GM12892 (cell line): ENCODE results near the gene CELF2.

Experiments used
- DNase-seq: peaks from one replicate; pipeline ENCODE4 v3.0.0; 2011; ENCODE audit not compliant: insufficient read length
- FAIRE-seq: peaks from 2 replicates; lab custom pipeline; 2011; peaks lifted over from hg19 to GRCh38; lab: Jason Lieb, UNC
- POLR2A ChIP-seq: IDR thresholded peaks from 2 replicates; pipeline ENCODE4 v1.6.1; 2011; ENCODE audit warnings: low read depth, low read length, control low read depth
- POLR2AphosphoS5 ChIP-seq: IDR thresholded peaks from 2 replicates; pipeline ENCODE4 v1.6.1; 2011; ENCODE audit warnings: low read depth, low read length, control low read depth
- TAF1 ChIP-seq: IDR thresholded peaks from 2 replicates; pipeline ENCODE4 v1.6.1; 2011; ENCODE audit warnings: low read depth, mild to moderate bottlenecking, control low read depth, low read length, borderline replicate concordance

Gene CELF2

GRCh38 chr10:11025978-11026377 is 8.3 kb downstream of the CELF2 start:
- no peak for TF ChIP-seq TAF1
- TF ChIP-seq POLR2A = no peak
- TF ChIP-seq POLR2AphosphoS5 = no peak
- FAIRE-seq = no peak
- no peak for DNase-seq

GRCh38 chr10:11026773-11027172 is 9.1 kb downstream of the CELF2 start:
- FAIRE-seq = no peak
- TF ChIP-seq POLR2AphosphoS5 (no peak), POLR2A (no peak), TAF1 (no peak)
- no peak for DNase-seq

- DNase-seq (no peak), FAIRE-seq (no peak)
- TF ChIP-seq TAF1 (no peak), POLR2A (no peak), POLR2AphosphoS5 (no peak)
Measured at GRCh38 chr10:11034762-11035161, 17.1 kb downstream of the CELF2 start.

- TF ChIP-seq POLR2AphosphoS5 (no peak), TAF1 (no peak), POLR2A (no peak)
- no peak for DNase-seq
- FAIRE-seq = no peak
Measured at GRCh38 chr10:11035301-11035991, 17.8 kb downstream of the CELF2 start.

- no peak for FAIRE-seq
- TF ChIP-seq POLR2AphosphoS5 (no peak), TAF1 (no peak), POLR2A (no peak)
- no peak for DNase-seq
Measured at GRCh38 chr10:11036424-11037011, 18.8 kb downstream of the CELF2 start.

- TF ChIP-seq POLR2A (no peak), TAF1 (no peak), POLR2AphosphoS5 (no peak)
- no peak for DNase-seq
- FAIRE-seq = no peak
Measured at GRCh38 chr10:11037991-11038390, 20.3 kb downstream of the CELF2 start.

- TF ChIP-seq TAF1 (no peak), POLR2AphosphoS5 (no peak), POLR2A (no peak)
- FAIRE-seq (no peak), DNase-seq (no peak)
Measured at GRCh38 chr10:11042357-11042756, 24.7 kb downstream of the CELF2 start.

GRCh38 chr10:11043039-11043438 is 25.4 kb downstream of the CELF2 start:
- TF ChIP-seq POLR2AphosphoS5 = no peak
- TF ChIP-seq POLR2A = no peak
- TF ChIP-seq TAF1 = no peak
- FAIRE-seq (no peak), DNase-seq (no peak)

GRCh38 chr10:11043446-11044127 is 25.9 kb downstream of the CELF2 start:
- FAIRE-seq (no peak), DNase-seq (no peak)
- TF ChIP-seq POLR2A (no peak), POLR2AphosphoS5 (no peak), TAF1 (no peak)

GRCh38 chr10:11045487-11045886 is 27.8 kb downstream of the CELF2 start:
- no peak for TF ChIP-seq POLR2AphosphoS5
- TF ChIP-seq POLR2A = no peak
- TF ChIP-seq TAF1 = no peak
- DNase-seq (no peak), FAIRE-seq (no peak)

GRCh38 chr10:11045995-11046775 is 28.5 kb downstream of the CELF2 start:
- no peak for FAIRE-seq
- DNase-seq = no peak
- TF ChIP-seq POLR2A (no peak), TAF1 (no peak), POLR2AphosphoS5 (no peak)
